Osteocyte (in vitro differentiated cells): ENCODE measurements around the gene SPRED3. TPM values are rescaled to one million over a fixed set of nuclear protein-coding genes. Genes with fewer than 3 reads are reported as not detected.

Source experiments
- DNase-seq: peaks from one replicate; pipeline ENCODE4 v3.0.0; 2021; ENCODE audit warnings: mixed read lengths; ENCODE audit not compliant: unreplicated experiment; ENCODE audit errors: extremely low spot score
- H3K27ac Mint-ChIP-seq: one replicate; pipeline ENCODE4 v1.8.0; 2021; ENCODE audit warnings: mild to moderate bottlenecking, mixed read lengths; ENCODE audit not compliant: unreplicated experiment
- H3K27me3 Mint-ChIP-seq: one replicate; pipeline ENCODE4 v1.8.0; 2021; ENCODE audit warnings: mixed read lengths; ENCODE audit not compliant: unreplicated experiment
- H3K36me3 Mint-ChIP-seq: one replicate; pipeline ENCODE4 v1.8.0; 2021; ENCODE audit warnings: mixed read lengths; ENCODE audit not compliant: unreplicated experiment
- H3K4me1 Mint-ChIP-seq: one replicate; pipeline ENCODE4 v1.8.0; 2021; ENCODE audit warnings: mixed read lengths; ENCODE audit not compliant: unreplicated experiment
- H3K4me3 Mint-ChIP-seq: one replicate; pipeline ENCODE4 v1.8.0; 2021; ENCODE audit warnings: mild to moderate bottlenecking, moderate library complexity, mixed read lengths; ENCODE audit not compliant: unreplicated experiment
- H3K9me3 Mint-ChIP-seq: one replicate; pipeline ENCODE4 v1.8.0; 2021; ENCODE audit warnings: mixed read lengths; ENCODE audit not compliant: unreplicated experiment
- total RNA-seq: library from RNA; stranded (reverse); gene quantifications from 2 replicates; pipeline ENCODE4 v1.2.1, GENCODE V29; 2021
- TF ChIP-seq, protein P1 (sequence below): fragments of 200-600 bp; sonication (generic); IDR thresholded peaks from 2 replicates; pipeline ENCODE4 v1.5.0; 2021; ENCODE audit warnings: antibody characterized with exemption, mild to moderate bottlenecking, moderate library complexity

The SPRED3 gene
- total RNA-seq, 1 donor from 2014 or later: 5.9 TPM

- Mint-ChIP-seq H3K27ac (no peak overlapping the region), H3K4me1 (peaks cover 10% of the 10 kb centered on the region), H3K27me3 (peaks cover 25% of the 10 kb centered on the region), H3K4me3 (peak overlapping the region; percentile 56), H3K9me3 (no peaks in the 10 kb centered on the region), H3K36me3 (no peaks in the 10 kb centered on the region)
- no peak for DNase-seq
- TF ChIP-seq, protein P1, sequence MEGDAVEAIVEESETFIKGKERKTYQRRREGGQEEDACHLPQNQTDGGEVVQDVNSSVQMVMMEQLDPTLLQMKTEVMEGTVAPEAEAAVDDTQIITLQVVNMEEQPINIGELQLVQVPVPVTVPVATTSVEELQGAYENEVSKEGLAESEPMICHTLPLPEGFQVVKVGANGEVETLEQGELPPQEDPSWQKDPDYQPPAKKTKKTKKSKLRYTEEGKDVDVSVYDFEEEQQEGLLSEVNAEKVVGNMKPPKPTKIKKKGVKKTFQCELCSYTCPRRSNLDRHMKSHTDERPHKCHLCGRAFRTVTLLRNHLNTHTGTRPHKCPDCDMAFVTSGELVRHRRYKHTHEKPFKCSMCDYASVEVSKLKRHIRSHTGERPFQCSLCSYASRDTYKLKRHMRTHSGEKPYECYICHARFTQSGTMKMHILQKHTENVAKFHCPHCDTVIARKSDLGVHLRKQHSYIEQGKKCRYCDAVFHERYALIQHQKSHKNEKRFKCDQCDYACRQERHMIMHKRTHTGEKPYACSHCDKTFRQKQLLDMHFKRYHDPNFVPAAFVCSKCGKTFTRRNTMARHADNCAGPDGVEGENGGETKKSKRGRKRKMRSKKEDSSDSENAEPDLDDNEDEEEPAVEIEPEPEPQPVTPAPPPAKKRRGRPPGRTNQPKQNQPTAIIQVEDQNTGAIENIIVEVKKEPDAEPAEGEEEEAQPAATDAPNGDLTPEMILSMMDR: no peak
Measured at GRCh38 chr19:38417146-38417543, 28.6 kb downstream of the SPRED3 start.

DNA sequence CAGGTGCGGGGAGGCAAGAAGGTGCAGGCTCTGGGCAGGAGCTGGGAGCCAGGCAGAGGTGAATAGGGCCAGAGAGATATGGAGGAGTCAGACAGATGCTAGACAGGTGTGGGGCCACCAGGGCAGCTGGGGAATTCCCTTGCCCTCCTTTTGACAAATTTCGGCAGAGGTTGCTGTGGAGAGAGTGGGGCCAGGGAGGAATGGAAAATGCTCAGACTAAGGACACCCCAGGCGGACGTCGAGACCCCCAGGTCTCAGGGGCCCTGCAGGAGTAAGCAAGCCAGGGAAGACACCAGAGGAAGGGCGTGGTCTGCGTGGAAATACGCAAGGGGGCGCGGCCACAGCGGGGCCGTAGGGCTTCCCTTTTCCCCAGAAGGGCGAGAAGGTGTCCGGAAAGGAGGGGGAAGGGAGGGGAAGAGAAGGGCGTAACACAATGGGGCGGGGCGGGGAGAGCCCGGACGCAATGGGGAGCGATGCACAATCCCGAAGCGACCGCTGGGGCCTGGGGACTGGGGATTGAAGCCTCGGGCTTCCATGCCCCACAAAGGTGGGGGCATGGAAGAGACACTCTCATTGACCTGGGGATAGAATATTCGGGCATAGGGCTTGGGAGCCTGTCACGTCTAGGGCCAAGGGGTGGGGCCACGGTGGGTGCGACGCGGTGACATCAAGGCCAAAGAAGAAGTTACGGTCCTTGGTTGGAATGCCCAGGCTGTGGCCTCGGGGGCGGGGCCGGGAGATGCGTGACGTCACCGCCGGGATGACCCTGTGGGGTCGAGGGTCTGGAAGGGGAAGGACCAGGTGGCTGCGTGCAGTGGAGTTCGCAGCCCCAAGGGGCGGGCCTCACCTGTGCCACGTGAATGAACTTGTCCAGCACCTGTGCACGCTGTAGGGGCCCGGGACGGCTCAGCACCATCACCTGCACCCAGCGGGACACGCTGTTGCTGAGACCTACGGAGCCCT is 29.3 kb downstream of the SPRED3 start:
- peak overlapping the region; percentile 56 for H3K4me3 Mint-ChIP-seq
- no peaks in the 10 kb centered on the region for H3K9me3 Mint-ChIP-seq
- H3K4me1 Mint-ChIP-seq: peaks cover 10% of the 10 kb centered on the region
- TF ChIP-seq, protein P1: no peak
- H3K27ac Mint-ChIP-seq: no peak overlapping the region
- H3K27me3 Mint-ChIP-seq: peaks cover 25% of the 10 kb centered on the region
- no peaks in the 10 kb centered on the region for H3K36me3 Mint-ChIP-seq
- DNase-seq: no peak

GRCh38 chr19:38420935-38421334 is 32.4 kb downstream of the SPRED3 start:
- DNase-seq: no peak
- H3K27me3 Mint-ChIP-seq: peaks cover 25% of the 10 kb centered on the region
- no peaks in the 10 kb centered on the region for H3K9me3 Mint-ChIP-seq

DNA sequence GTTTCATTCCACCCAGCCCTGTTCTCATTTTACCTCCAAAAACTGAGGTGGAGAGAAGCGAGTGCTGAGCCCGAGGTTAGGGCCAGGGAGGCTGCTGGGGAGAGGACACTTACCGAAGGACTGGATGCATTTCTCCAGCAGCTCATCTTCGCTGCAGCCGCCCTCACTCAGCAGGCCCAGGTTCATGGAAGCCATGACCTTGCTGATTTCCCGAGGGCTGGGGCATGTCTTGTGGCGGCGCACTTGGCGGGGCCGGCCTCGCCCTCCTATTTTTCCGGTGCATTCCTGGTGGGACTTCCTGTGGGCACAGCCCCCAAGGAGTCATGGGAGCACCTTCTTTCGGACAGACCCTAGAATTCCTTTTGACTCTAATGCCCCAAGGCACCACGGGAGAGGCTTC is 33.4 kb downstream of the SPRED3 start:
- no peaks in the 10 kb centered on the region for H3K36me3 Mint-ChIP-seq
- peaks cover 22% of the 10 kb centered on the region for H3K27me3 Mint-ChIP-seq
- TF ChIP-seq, protein P1: no peak
- no peak overlapping the region for H3K4me3 Mint-ChIP-seq
- H3K4me1 Mint-ChIP-seq: peaks cover 11% of the 10 kb centered on the region
- no peaks in the 10 kb centered on the region for H3K9me3 Mint-ChIP-seq
- no peak overlapping the region for H3K27ac Mint-ChIP-seq
- no peak for DNase-seq

More at GRCh38 chr19:38420935-38421334, 32.4 kb downstream of the SPRED3 start:
- Mint-ChIP-seq H3K4me1 (peaks cover 10% of the 10 kb centered on the region), H3K27ac (no peak overlapping the region), H3K36me3 (no peaks in the 10 kb centered on the region), H3K4me3 (no peak overlapping the region)
- TF ChIP-seq, protein P1: no peak

DNA sequence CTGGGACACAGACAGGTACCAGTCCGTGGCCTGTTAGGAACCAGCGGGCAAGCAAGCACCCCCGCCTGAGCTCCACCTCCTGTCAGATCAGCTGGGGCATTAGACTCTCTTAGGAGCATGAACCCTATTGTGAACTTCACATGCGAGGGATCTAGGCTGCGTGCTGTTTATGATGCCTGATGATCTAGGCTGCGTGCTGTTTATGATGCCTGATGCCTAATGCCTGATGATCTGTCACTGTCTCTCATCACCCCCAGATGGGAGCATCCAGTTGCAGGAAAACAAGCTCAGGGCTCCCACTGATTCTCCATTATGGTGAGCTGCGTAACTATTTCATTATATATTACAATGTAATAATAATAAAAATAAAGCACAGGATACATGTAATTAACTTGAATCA is 33.9 kb downstream of the SPRED3 start:
- Mint-ChIP-seq H3K27me3 (peaks cover 21% of the 10 kb centered on the region), H3K27ac (no peak overlapping the region), H3K36me3 (no peaks in the 10 kb centered on the region), H3K4me1 (peaks cover 8% of the 10 kb centered on the region), H3K4me3 (no peak overlapping the region), H3K9me3 (no peaks in the 10 kb centered on the region)
- TF ChIP-seq, protein P1: no peak
- no peak for DNase-seq
